GM19351 (cell line): ENCODE measurements around the gene B9D1.

Experiments used
- ATAC-seq: cut with Tn5 transposase; IDR thresholded peaks from one replicate; pipeline ENCODE4 v1.9.1; 2021; ENCODE audit warnings: mild to moderate bottlenecking, moderate library complexity; ENCODE audit not compliant: unreplicated experiment

B9D1 gene

DNA sequence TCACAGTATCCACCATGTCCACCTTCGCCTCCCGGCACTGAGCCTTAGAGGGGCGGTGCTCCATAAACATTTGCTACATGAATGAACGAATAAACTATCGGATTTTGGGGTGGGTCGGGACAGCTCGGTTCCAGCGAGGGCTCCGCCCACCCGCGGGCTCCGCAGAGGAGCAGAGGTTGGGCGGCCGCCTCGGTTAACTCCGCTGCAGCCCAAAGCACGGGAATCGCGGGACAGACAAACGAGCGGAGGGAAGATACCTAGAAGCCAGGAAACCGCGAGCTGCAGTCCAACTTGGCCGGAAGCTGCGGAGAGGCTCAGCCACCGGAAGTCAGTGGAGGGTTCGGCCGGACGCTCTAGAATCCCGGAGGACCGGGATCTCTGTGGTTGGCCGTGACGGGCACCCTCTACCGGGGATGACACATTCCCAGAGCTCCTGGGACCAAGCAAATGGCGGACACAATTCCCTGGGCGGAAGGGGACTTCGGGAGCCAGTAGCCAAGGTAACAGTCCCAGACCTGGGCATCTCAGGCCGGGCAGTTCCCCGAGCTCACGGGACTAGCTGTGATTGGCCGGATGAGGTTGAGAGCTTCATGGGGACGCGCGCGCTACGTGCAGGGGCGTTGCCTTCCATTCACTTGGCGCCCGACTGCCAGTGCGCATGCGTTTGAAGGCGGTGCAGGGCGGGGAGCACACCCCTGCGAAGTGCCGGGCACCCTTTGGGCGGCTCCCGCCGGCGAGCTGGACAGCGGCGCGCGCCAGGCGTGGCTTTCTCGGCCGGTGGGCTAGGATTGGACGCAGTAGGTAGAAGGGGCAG, 15.3 kb upstream of the B9D1 start:
- peak; percentile 96 for ATAC-seq

DNA sequence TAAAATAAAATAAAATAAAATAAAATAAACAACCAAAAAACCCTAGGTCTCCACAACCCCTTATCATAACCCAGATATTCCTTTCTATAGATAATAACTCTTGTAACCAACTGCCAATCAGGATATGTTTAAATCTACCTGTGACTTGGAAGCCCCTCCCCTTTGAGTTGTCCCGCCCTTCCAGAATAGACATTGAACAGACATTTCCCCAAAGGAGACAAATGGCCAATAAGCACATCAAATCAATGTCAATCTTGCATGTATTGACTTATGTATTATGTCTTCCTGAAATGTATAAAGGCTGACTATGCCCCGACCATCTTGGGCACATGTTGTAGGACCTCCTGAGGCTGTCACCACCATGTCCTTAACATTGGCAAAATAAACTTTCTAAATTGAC, 14.3 kb upstream of the B9D1 start:
- no peak for ATAC-seq

DNA sequence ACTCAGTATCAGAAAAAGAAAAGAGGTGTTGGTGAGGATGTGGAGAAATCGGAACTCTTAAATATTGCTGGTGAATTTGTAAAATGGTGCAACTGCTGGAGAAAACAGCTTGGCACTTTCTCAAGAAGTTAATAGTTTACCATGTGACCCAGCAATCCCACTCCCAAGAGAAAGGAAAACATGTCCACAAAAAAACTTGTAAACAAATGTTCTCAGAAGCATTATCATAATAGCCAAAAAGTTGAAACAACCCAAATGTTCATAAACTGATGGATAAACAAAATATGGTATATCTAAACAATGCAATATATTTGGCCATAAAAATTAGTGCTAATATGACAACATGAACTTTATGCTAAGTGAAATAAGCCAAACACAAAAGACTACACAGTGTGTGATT, 13.2 kb upstream of the B9D1 start:
- no peak for ATAC-seq

DNA sequence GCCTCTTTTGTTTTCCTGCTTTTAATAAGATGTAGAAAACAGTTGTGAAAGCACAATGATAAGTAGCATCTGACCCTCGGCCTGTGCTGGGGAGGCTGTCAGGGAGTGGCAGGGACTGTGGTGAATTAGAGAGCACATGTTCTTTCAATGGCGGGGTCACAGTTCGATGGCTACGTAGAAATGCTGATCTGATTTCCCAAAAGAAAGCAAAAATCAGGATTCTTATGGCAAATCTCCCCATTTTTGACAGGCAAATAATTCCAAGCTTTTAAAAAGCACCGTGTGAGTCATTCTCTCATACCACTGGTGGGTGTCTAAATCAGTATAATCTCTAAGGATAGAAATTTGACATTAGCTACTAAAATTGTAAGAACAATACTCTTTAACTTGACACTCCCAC, 11.6 kb upstream of the B9D1 start:
- ATAC-seq = no peak

DNA sequence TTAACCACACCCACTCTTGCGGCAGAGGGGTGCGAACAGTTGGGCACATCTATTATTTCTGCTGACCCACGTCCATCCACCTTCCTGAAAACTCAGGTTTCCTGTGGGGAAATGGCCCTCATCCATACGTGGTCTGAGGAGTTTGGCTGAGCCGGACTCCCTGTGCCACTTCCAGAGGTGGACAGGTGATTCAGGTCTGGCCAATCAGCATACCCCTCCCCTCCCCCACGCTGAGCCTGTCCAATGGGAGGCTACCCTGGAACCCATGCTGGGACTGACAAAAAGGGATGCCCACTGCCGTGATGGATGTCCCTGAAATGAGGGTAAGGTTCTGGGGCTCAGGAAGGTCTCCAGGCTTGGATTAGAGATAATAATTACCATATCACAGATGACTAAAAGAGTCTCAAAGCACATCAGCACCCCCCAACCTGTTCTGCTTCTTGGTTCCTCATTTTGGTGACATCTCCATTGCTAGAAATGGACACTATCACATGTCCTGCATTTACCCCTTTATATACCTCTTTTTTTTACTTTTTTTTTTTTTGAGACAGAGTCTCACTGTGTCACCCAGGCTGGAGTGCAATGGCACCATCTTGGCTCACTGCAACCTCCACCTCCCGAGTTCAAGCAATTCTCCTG, 10.5 kb upstream of the B9D1 start:
- no peak for ATAC-seq

DNA sequence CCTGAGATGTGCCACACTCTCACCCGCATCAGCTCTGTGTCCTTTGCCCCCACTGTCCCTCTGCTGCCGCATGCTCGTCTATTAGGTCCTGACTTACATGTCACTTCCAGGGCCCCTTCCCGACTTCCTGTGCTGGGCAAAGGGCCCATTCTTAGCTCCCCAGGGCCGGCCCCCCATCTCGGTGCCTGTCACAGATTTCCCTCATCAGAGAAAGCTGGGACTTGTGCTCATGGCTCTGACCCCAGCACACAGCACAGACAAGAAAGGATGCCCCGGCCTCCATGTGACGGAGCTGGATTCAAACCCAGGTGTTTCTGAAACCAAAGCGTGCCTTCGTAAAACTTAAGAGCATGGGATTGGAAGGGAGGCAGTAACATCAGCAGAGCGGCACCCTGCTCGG, 9.9 kb upstream of the B9D1 start:
- no peak for ATAC-seq

DNA sequence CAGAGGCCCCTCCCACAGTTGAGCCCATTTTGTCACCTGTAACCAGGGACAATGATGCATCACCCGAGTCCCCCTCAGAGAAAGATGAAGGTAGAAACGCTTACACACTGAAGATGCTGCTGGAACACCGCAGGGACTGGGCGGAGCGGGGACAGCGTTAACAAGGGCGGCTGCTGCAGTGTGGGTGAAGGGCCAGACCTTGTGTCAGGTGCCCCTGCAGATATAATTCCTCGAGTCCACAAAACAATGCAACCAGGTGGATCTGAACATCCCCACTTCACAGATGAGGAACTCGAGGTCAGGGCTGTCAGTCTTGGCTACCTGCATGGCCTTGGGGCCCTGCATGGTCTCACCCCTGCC, 9.5 kb upstream of the B9D1 start:
- ATAC-seq = no peak

DNA sequence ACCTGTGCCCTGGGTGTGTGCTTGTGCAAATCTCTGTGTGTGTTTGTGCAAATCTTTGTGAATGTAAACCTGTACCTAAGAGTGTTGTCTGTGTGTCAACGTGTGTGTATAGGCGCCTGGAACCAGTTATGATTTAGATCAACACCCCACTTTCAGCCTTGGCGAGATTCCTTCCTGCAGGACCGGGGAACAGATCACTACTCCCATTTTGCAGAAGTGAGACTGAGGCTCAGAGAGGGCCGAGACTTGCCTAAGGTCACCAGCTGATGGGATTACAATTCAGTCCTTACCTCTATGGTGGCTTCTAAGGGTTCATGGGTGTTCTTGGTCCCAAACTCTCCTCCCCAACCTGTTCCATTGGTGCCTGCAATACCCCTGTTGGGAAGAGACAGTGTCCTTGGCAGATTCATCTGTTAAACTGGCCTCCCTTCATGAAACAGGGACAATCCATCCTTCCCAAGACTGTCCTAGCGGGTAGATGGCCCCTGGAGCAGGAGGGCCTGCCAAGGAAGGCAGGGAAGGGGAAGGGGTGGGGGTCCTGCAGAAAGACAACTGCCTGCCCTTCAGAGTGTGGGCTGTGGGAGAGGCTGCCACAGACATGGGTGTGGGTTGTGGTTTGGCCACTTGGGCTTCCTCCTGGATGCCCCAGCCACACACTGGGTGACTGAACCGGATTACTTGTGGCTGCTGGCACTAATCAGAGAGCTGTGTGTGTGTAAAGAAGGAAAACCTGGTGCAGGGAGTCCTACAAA, 8.9 kb upstream of the B9D1 start:
- no peak for ATAC-seq

DNA sequence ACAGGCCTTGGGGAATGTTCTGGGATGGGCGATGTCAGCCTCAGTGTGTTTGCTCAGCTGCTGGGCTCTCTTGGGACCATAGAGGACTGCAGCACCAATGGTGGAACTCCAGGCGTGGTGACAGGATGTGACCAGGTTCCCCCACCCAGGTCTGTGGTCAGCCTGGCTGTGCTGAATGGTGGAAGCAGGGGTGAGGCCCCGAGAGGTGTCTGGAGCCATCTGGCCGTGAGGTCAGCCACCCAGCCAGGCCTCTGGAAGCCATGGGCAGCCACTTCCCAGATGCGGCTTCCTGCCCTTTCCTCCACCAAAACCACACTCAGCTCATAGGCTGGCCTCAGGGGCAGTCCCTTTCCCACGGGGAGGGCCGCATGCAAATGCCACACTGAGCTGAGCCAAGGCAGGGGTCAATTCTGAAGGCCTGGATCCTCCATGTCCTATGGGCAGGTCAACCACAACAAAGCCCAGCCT, 8.0 kb upstream of the B9D1 start:
- peak; percentile 56 for ATAC-seq

DNA sequence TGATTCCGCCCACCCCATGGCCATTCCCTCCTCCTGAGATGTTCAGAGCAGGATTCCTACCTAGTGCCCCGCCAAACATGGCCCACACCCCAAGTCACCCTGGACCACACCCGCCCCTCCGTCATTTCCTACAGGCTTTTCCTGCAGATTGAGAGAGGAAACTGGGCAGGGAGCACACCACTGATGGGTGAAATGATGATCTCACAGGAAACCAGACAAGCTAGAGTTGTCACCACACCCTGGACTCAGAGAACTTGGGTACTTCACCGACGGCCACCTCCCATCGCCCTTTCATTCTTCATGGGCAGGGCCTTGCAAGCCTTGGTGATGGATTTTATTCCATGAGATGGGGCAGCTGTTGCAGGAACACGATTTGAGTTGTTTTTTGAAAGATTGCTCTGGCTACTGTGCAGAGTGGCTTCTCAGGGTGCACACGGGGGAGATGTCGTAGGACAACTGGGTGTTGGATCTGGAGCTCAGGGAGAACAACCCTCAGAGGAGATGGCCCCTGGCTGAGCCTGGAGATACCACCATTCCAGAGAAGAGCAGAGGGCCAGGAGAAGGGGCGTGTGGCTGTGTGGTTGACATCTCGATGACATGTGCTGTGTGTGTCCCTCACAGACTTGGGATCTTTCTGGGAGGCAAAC, 7.4 kb upstream of the B9D1 start:
- no peak for ATAC-seq

DNA sequence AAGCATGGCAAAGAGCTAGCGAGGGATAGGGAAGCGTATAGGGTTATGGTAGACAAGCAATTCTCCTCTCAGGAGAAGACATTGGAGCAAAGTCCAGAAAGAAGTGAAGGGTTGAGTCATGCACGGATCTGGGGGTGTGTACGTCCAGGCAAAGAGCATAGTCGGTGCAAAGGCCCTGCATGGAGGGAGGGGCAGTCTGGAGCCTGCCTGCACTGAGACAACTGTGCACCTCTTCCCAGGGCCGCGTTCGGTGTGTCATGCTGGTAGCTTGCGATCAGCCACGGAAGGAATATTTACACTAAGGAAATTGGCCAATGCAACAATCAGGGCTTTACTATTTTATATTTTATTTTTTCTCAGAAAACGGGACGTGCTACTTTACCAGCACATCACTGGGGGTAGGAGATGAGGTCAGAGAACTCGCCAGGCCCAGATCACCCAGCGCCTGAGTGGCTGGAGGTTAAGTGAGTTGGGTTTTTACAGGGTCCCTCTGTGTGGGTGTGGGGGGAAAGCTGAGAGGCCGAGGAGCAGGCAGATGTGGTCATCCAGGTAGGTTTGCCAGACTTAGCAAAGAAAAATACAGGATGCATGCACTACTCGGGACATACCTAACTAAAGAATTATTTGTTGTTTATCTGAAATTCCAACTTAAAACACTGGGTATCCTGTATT, 6.7 kb upstream of the B9D1 start:
- ATAC-seq = no peak

DNA sequence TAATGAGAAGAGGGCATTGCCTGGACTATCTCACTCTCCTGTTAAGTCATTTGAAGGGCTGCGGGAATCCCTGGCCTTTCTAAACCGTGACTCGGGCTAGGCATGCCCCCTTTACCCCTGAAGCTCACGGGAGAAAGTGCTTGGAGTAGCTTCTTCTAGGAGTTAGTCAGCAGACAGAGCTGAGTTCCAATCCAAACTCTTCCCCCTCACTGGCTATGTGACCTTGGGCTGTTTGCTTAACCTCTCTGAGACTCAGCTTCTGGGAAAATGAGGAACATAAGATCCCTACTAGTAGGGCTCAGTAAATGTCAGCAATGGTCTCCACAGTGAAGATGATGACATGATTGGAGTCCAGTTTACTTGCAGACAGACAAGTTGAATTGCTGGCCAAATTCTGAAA, 5.7 kb upstream of the B9D1 start:
- no peak for ATAC-seq

DNA sequence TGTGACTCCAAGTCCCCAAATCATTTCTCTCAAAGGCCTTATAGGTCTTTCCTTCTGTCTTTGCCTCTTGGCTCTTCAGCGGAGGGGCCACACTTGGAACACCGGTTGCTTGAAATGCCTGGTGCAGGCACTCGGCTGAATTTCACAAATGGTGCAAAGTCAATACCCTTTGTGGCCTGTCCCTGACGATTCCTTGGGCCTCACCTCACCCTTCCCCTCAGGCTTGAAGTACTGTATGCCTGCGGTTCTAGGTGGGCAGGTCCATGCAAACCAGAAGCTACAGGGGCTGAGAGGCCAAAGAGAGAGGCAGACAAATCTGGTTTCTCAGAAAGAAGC, 4.1 kb upstream of the B9D1 start:
- no peak for ATAC-seq

DNA sequence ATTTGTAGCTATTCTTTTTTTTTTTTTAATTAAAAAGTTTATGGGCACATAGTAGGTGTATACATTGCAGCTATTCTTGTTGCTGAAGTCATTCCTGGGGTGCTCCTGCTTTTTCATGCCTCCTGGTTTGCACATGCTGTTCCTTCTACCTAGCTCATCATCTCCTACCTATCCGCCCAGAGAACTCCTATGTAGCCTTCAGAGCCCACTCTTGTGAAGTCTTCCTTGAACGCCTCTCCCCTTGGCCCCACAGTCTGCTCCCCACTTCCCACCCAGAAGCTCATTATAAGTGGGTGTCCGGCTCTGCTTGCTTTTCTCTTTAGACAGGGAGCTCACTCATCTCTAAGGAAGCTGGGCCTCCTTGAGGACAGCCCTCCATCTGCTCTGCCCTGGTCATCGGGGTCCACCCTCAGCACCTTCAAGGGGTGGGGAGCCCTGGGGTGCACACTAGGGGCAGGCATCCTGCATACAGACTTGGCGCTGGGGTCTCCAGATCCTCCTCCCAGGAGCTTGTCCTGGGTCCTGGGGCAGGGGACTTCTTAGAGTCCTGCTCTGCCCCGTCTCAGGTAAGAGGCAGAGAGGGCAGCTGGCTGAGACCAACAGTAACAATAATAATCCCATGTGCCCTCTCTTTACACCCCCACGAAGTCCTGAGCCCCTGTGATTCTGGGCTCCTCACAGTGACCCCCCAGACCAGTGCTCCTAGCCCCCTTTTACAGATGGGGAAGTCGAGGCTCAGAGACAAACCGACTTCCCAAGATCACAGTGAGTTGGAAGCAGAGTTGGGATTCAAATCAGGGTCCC, 3.5 kb upstream of the B9D1 start:
- ATAC-seq = no peak

DNA sequence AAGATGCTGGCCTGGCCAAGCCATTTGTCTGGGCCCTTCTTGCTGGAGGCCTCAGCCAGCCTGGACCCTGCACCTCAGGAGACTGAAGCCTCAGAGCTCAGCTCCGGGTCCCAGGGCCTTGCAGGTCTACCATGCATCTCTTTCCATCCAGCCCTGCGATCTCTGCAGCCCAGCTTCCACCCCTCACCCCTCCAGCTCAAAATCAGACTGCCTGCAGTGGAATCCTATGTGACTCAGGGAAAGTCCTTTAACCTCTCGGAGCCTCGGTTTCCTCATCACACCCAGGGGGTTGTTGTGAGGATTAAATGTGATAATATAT, 2.9 kb upstream of the B9D1 start:
- ATAC-seq = no peak

DNA sequence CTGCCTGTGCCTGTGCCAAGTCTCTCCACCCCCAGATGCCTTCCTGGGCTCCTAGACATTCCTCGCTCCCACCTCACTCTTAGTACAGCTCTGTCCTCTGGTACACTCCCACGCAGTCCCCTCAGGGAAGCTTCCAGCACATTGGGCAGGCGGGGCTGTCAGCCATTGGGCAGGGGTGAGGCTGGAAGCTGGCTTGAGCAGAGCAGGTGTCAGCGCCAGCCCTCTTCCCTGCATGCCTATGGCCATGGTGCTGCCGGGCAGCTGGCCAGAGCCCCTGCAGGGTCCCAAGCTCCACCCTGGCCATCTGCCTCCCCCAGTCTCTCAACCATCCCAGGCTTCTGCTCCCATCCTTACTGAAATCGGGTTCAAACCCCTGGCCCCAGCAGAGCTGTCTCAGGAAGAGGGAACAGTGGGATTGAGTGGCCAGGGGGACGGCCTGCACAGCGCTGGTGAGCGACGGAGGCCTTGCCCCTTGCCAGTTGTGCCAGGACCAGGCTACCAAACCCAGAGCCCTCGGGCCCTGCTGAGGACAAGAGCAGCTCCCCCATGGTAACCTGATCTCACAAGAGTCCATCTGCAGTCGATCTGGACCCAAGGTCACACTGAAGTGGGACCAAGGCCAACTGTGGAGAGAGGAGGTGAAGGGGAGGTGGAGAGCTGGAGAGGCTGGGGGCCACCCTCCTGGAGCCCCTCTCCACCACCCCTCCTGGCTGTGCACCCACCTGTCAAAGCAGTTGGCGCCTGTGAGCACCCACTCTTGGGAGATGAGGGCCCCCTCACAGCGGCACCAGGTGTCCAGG, 2.4 kb upstream of the B9D1 start:
- no peak for ATAC-seq

DNA sequence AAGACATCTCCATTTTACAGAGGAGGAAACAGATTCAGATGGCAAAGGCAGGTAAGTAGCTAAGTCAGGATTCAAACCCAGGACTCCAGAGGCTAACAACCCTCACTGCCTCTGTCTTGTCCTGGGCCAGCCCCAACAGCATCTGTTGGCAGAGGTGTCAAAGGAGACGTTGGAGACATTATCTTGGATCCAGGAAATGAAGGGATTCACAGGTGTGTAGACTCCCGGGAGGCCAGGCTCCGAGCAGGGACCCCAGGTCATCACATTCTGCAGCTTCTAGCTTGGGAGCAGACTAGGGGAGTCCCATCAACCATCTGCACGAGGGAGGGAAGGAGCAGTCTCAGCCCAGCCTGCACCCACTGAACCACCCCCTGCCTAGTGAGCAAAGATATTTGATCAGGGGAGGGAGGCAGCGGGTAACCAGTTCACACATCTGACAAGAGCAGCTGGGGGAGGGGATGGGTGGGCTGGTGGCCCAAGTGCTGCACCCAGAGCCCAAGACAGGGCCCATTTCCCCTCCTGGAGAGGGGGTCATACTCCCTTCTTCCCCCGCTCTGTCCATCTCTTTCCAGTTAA, 1.0 kb upstream of the B9D1 start:
- no peak for ATAC-seq

DNA sequence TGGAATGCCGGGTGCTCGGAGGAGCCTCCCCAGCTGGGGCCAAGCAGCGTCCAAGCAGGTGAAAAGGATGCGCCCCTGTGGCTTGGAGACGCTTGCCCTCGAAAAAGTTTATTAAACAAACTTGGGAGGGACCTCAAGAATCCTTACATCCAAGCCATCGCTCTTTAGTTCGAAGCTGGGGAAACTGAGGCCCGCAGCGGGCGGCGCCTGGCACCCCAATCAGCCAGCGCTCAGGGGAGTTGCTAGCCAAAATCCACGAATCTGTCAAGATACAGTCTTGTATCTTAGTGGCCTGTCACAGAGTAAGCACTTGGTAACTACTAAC, 553 bp upstream of the B9D1 start:
- no peak for ATAC-seq

DNA sequence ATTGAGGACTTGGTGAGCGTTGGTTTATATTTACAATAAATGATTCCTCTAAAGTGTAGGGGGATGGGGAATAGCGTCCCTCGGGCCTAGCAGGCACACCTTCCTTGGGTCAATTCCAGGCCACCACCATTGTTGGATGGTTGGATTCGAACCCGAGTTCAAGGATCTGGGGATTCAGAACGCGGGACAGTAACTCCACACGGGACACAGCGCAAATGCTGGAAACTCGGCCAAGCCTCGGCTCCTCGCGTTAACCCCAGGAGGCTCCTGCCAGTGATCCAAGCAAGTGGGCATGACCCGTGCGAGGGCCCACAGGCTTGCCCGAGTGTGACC, 613 bp downstream of the B9D1 start:
- no peak for ATAC-seq

DNA sequence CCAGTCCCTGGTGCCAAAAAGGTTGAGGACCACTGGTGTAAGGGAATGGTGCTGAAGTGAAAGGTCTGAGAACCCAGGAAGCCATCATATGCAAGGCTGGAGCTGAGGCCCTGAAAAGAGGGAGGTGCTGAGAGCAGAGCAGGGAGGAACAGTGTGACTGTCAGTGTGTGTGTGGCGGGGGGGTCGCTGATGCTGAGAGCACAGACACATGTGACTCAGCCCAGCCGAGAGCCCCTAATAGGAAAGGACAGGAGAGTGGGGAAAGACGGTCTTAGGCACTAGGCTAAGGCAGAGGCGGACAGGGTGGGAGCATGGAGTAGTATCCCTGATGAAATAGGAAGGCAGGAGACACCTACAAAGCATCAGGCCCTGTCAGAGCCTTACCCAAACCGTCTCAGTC, 1.2 kb downstream of the B9D1 start:
- no peak for ATAC-seq
